Suprapubic skin (tissue), 4 donors: ENCODE data around the gene NOS1AP. TPM values are rescaled to one million over a fixed set of nuclear protein-coding genes. Genes with fewer than 3 reads are reported as not detected.

Experiments
- DNase-seq, 2 donors: peaks; one replicate each; pipeline ENCODE4 v3.0.0-alpha.2; 2019; ENCODE audit warnings: low spot score in 2 of 2
- H3K27ac ChIP-seq: fragments of 200-600 bp; sonication (generic); one replicate; pipeline ENCODE4 v1.5.1; 2019
- H3K27me3 ChIP-seq: fragments of 200-600 bp; sonication (generic); one replicate; pipeline ENCODE4 v1.5.1; 2019
- H3K36me3 ChIP-seq: fragments of 200-600 bp; sonication (generic); one replicate; pipeline ENCODE4 v1.5.1; 2019
- H3K4me1 ChIP-seq: fragments of 200-600 bp; sonication (generic); one replicate; pipeline ENCODE4 v1.5.1; 2019
- H3K4me3 ChIP-seq: fragments of 200-600 bp; sonication (generic); one replicate; pipeline ENCODE4 v1.5.1; 2019; ENCODE audit warnings: mild to moderate bottlenecking
- H3K9me3 ChIP-seq: fragments of 200-600 bp; sonication (generic); one replicate; pipeline ENCODE4 v1.5.1; 2019
- EP300 ChIP-seq: sonication (generic); formaldehyde crosslinking; IDR thresholded peaks from one replicate; pipeline ENCODE4 v1.6.1; 2017; ENCODE audit warnings: antibody characterized with exemption
- POLR2A ChIP-seq, 2 donors: fragments of 450-650 bp; IDR thresholded peaks; one replicate each; pipeline ENCODE4 v1.6.1; 2017; ENCODE audit warnings: antibody characterized with exemption in 2 of 2, mild to moderate bottlenecking in 2 of 2, moderate library complexity in 2 of 2
- POLR2AphosphoS5 ChIP-seq, 3 donors: sonication (generic); formaldehyde crosslinking; IDR thresholded peaks; one replicate each; pipeline ENCODE4 v1.6.1; 2017; ENCODE audit warnings: antibody characterized with exemption in 3 of 3
- WGBS: methylation state at CpG from one replicate; pipeline ENCODE4 v1.1.5; 2018; 5-methylcytosine and 5-hydroxymethylcytosine counted together
- total RNA-seq, 4 donors: library from RNA; depleted of rRNA; stranded (reverse); fragments of >200 nt; gene quantifications; one replicate each; pipeline ENCODE4 v1.1.0, GENCODE V29; 2016
- TF ChIP-seq, protein P1 (sequence below), 2 donors: fragments of 200-600 bp in 1 of 2; fragments of 450-650 bp in 1 of 2; sonication (generic) in 1 of 2; IDR thresholded peaks; one replicate each; pipeline ENCODE4 v1.5.1; 2016 to 2019; ENCODE audit warnings: antibody characterized with exemption in 2 of 2, mild to moderate bottlenecking in 1 of 2, moderate library complexity in 1 of 2

The NOS1AP gene
- total RNA-seq, 4 donors from 2014 or later, result 1.9 to 9.5 (median 3.3) TPM

DNA sequence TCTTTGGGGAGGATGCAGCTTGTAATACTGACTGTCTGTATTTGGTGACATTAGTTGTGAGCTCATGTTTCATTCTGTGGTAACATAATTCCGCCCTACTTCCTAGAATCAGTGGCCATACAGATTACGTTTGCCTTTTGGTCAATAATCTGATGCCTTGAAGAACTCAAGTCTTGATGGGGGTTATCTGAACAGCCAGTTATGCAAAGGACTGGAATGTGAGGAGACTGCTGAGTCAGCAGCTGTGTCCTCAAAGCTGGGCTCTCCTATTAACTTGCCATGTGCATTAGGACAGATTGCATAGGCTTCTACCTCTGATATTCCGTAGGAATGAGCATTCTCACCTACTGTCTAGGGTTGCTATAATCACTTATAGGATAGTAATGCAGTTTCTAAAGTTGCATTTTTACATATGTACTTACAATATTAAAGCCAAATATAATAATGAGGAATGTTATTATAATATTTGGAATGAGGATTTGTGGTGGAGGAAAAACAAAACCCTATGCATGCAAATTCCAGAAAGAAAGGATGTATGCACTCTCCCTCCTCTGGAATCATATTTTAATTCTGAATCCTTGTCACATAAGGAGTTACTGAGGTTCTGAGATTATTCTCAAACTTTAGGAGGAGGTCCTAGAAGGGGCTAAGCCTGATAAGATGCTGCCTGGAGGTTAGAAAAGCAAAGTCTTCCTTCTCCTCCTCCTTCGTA, 116.0 kb downstream of the NOS1AP start:
- H3K36me3 ChIP-seq, result no peaks in the 10 kb centered on the region
- no peaks in the 10 kb centered on the region for H3K9me3 ChIP-seq
- DNase-seq, result no peak
- TF ChIP-seq POLR2A (IDR thresholded peaks at IDR 0.05) (no peak), POLR2AphosphoS5 (IDR thresholded peaks at IDR 0.05) (no peak), EP300 (no peak)
- TF ChIP-seq, protein P1, sequence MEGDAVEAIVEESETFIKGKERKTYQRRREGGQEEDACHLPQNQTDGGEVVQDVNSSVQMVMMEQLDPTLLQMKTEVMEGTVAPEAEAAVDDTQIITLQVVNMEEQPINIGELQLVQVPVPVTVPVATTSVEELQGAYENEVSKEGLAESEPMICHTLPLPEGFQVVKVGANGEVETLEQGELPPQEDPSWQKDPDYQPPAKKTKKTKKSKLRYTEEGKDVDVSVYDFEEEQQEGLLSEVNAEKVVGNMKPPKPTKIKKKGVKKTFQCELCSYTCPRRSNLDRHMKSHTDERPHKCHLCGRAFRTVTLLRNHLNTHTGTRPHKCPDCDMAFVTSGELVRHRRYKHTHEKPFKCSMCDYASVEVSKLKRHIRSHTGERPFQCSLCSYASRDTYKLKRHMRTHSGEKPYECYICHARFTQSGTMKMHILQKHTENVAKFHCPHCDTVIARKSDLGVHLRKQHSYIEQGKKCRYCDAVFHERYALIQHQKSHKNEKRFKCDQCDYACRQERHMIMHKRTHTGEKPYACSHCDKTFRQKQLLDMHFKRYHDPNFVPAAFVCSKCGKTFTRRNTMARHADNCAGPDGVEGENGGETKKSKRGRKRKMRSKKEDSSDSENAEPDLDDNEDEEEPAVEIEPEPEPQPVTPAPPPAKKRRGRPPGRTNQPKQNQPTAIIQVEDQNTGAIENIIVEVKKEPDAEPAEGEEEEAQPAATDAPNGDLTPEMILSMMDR (IDR thresholded peaks at IDR 0.05), result no peak
- H3K27me3 ChIP-seq, result no peaks in the 10 kb centered on the region
- H3K27ac ChIP-seq, result no peak overlapping the region
- 66% methylated on average over 4 of the region's 4 CpGs for WGBS
- H3K4me3 ChIP-seq, result no peak overlapping the region
- no peaks in the 10 kb centered on the region for H3K4me1 ChIP-seq

DNA sequence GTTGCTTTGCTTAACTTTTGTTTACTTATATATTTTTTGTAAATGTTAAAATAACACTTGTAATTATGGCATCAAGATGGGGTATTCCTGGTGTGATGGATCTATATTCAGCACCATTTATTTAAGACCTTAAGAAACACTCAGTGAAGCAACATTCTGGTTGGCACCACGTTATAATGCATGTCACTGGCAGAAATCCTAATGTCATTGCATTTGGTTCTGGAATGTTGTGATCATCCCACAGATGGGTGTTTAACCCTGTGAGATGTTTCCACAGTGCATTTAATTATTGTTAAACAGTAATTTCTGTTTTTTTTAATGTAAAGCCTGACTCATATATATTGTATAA, 116.5 kb downstream of the NOS1AP start:
- H3K9me3 ChIP-seq, result no peaks in the 10 kb centered on the region
- H3K27me3 ChIP-seq, result no peaks in the 10 kb centered on the region
- DNase-seq, result no peak
- H3K4me3 ChIP-seq, result no peak overlapping the region
- H3K4me1 ChIP-seq, result no peaks in the 10 kb centered on the region
- H3K27ac ChIP-seq, result no peak overlapping the region
- WGBS, result 0% methylated on average over 1 of the region's 1 CpG
- TF ChIP-seq EP300 (no peak), POLR2A (IDR thresholded peaks at IDR 0.05) (no peak), POLR2AphosphoS5 (IDR thresholded peaks at IDR 0.05) (no peak)
- TF ChIP-seq, protein P1 (IDR thresholded peaks at IDR 0.05), result no peak
- H3K36me3 ChIP-seq, result no peaks in the 10 kb centered on the region

DNA sequence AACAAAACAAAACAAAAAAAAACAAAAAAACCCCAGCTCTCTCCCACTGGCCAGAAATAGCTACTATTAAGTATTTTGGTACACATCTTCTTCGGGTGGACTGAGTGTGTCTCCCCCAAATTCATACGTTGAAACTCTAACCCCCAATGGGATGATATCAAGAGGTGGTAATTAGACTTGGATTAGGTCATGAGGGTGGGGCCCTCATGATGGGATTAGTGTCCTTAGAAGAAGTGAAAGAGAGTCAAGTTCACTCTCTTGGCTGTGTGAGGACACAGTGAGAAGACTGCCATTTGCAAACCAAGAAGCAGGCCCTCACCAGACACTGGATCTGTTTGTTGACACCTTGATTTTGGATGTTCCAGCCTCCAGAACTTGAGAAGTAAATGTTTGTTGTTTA, 116.9 kb downstream of the NOS1AP start:
- 82% methylated on average over 2 of the region's 2 CpGs for WGBS
- H3K27ac ChIP-seq, result no peak overlapping the region
- no peaks in the 10 kb centered on the region for H3K36me3 ChIP-seq
- H3K4me3 ChIP-seq, result no peak overlapping the region
- DNase-seq, result no peak
- H3K4me1 ChIP-seq, result no peaks in the 10 kb centered on the region
- no peaks in the 10 kb centered on the region for H3K27me3 ChIP-seq
- TF ChIP-seq EP300 (no peak), POLR2A (IDR thresholded peaks at IDR 0.05) (no peak), POLR2AphosphoS5 (IDR thresholded peaks at IDR 0.05) (no peak)
- TF ChIP-seq, protein P1 (IDR thresholded peaks at IDR 0.05), result no peak
- no peaks in the 10 kb centered on the region for H3K9me3 ChIP-seq

DNA sequence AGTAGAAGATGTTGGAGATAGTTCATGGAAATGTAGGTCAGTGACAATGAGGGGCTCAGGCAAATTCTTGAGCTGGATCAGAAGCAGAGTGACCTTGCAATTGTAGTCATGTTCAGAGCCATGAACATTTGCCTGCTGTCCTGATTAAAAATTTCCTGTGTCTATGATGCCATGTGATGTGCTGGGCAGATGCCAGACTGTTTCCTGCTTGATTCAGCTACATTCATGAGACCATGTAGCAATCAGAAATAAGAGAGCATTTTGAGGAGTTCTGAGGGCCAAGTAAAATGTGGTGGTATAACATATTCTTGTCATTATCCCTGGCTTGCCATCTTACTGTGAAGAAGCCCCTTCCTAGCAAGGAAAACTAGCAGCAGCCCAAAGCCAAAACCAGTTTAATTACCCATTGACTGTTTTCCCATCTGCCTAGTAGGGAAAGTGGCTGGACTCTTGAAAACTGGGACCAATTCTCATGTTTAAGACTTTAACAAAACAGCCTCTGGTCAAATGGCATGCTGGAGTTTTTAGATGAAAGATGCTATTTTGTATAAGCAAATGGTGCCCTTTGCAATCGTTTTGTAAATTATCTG, 118.3 kb downstream of the NOS1AP start:
- WGBS, result 76% methylated on average over 1 of the region's 1 CpG

DNA sequence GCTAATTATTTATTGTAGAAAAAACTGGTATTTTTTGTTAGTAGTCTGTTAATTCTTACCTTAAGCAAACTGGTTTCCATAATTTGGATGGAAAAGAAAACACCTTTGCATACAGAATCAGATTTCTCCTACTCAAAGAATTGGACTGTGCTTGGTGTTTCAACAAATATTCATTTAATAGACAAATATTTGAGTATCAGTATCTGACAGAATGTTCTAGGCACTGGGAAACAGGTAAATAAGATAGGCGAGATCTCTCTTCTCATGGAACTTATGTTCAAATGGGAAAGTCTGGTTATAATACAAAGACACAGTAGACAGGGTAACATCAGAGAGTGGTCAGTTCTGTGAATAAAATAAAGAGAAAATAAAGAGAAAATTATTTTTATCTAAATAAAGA, 119.9 kb downstream of the NOS1AP start:
- TF ChIP-seq EP300 (no peak), POLR2A (IDR thresholded peaks at IDR 0.05) (no peak), POLR2AphosphoS5 (IDR thresholded peaks at IDR 0.05) (no peak)
- TF ChIP-seq, protein P1 (IDR thresholded peaks at IDR 0.05), result no peak
- no peaks in the 10 kb centered on the region for H3K27me3 ChIP-seq
- WGBS, result 94% methylated on average over 1 of the region's 1 CpG
- H3K36me3 ChIP-seq, result no peaks in the 10 kb centered on the region
- H3K4me1 ChIP-seq, result no peaks in the 10 kb centered on the region
- DNase-seq, result no peak
- H3K27ac ChIP-seq, result no peak overlapping the region
- no peak overlapping the region for H3K4me3 ChIP-seq
- H3K9me3 ChIP-seq, result no peaks in the 10 kb centered on the region

More for the DNA sequence above, 118.3 kb downstream of the NOS1AP start:
- TF ChIP-seq EP300, result no peak
- TF ChIP-seq, protein P1 (IDR thresholded peaks at IDR 0.05), result no peak
- TF ChIP-seq POLR2AphosphoS5 (IDR thresholded peaks at IDR 0.05), result no peak
- TF ChIP-seq POLR2A (IDR thresholded peaks at IDR 0.05), result no peak
- DNase-seq, result no peak
- no peaks in the 10 kb centered on the region for H3K27me3 ChIP-seq
- no peaks in the 10 kb centered on the region for H3K36me3 ChIP-seq
- H3K4me1 ChIP-seq, result no peaks in the 10 kb centered on the region
- no peak overlapping the region for H3K4me3 ChIP-seq
- H3K27ac ChIP-seq, result no peak overlapping the region
- no peaks in the 10 kb centered on the region for H3K9me3 ChIP-seq
